Lung (tissue), 12 donors: ENCODE results near the gene LENG1. TPM values are rescaled to one million over a fixed set of nuclear protein-coding genes. Genes with fewer than 3 reads are reported as not detected.
A peak's percentile ranks its signal among the peaks of the same experiment; 100 is the strongest.
"Not testable (repeated sequence)": the region's sequence is repeated elsewhere in the genome, so short reads cannot be mapped to it uniquely, and the experiment has no call there.

Experiments used
- ATAC-seq: fragments of 200-7000 bp; cut with Tn5 transposase; one replicate; pipeline ENCODE4 v1.9.1; 2020; ENCODE audit warnings: moderate number of reproducible peaks; ENCODE audit not compliant: insufficient read depth, low FRiP score
- DNase-seq, 3 donors: peaks; one replicate each; pipeline ENCODE4 v3.0.0-alpha.2; 2013 to 2017
- H3K27ac ChIP-seq, 2 donors: one replicate each; pipeline ENCODE4 v1.5.1; 2013; ENCODE audit warnings: mild to moderate bottlenecking in 2 of 2, moderate library complexity in 2 of 2, control low read depth in 1 of 2, inconsistent platforms in 1 of 2, low read depth in 1 of 2, low read length in 1 of 2
- H3K27me3 ChIP-seq, 3 donors: one replicate each; pipeline ENCODE4 v1.5.1; 2013; ENCODE audit warnings: low read length in 2 of 3; ENCODE audit not compliant: control insufficient read depth in 3 of 3, insufficient read depth in 3 of 3
- H3K36me3 ChIP-seq, 4 donors: one replicate each; pipeline ENCODE4 v1.5.1; 2013; ENCODE audit warnings: low read length in 4 of 4, mild to moderate bottlenecking in 1 of 4, moderate library complexity in 1 of 4; ENCODE audit not compliant: control insufficient read depth in 4 of 4, insufficient read depth in 4 of 4
- H3K4me1 ChIP-seq, 5 donors: one replicate each; pipeline ENCODE4 v1.5.1; 2013; ENCODE audit warnings: low read length in 5 of 5, mild to moderate bottlenecking in 2 of 5, moderate library complexity in 1 of 5; ENCODE audit not compliant: control insufficient read depth in 5 of 5, insufficient read depth in 5 of 5
- H3K4me3 ChIP-seq: one replicate; pipeline ENCODE4 v1.5.1; 2013; ENCODE audit warnings: mild to moderate bottlenecking, control low read depth, moderate library complexity
- H3K9ac ChIP-seq, 2 donors: one replicate each; pipeline ENCODE4 v1.5.1; 2013; ENCODE audit warnings: low read length in 2 of 2, control low read depth in 1 of 2; ENCODE audit not compliant: insufficient read depth in 1 of 2
- H3K9me3 ChIP-seq, 4 donors: one replicate each; pipeline ENCODE4 v1.5.1; 2013; ENCODE audit warnings: low read length in 3 of 4, mild to moderate bottlenecking in 1 of 4, moderate library complexity in 1 of 4; ENCODE audit not compliant: control insufficient read depth in 4 of 4, insufficient read depth in 3 of 4
- CTCF ChIP-seq: IDR thresholded peaks from 2 replicates; pipeline ENCODE4 v1.5.1; 2012; ENCODE audit warnings: mild to moderate bottlenecking; ENCODE audit errors: control extremely low read depth, extremely low read depth
- WGBS, 2 donors: extraction: QIAGEN DNeasy Blood & Tissue Kit; methylation state at CpG; one replicate each; pipeline ENCODE4 v1.1.7; 2013; 5-methylcytosine and 5-hydroxymethylcytosine counted together
- polyA plus RNA-seq, 2 donors: library from polyadenylated mRNA; stranded (reverse); fragments of 200-250 nt; gene quantifications; one replicate each; pipeline ENCODE4 v1.2.1, GENCODE V29; 2013
- total RNA-seq, 2 donors: library from RNA; depleted of rRNA in 1 of 2; stranded (reverse); fragments of >200 nt in 1 of 2; gene quantifications; one replicate each; pipeline ENCODE4 v1.2.1, GENCODE V29; 2014 to 2021
- donor health status: control.
- donor health status: control.
- donor health status: Bipolar disorder and iron deficiency.
- donor health status: healthy.
- donor health status: DM: yes; HTN: yes; CAD: no.

Gene LENG1
- total and polyA plus RNA-seq, 4 donors = 3.8 to 17.1 (median 8.2) TPM

DNA sequence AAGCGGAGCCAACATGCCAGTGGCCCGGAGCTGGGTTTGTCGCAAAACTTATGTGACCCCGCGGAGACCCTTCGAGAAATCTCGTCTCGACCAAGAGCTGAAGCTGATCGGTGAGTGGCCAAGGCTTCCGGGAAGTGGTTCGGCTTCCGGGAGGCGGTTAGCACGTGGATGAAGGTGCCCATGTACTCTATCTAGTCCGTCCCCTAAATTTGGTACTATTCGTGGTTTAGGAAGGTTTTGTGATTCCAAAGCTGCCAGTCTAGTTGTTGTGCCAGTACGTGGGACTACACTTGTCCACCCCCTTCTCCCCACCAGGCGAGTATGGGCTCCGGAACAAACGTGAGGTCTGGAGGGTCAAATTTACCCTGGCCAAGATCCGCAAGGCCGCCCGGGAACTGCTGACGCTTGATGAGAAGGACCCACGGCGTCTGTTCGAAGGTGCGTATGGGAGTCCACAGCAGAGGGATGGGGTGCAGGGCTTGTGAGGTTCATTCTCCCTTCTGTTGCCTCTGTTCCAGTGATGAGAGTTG lies 41.7 kb upstream of the LENG1 start:
- Histone ChIP-seq H3K27me3 (no peaks in the 10 kb centered on the region), H3K4me1 (peaks cover 2 to 23% (median 18%) of the 10 kb centered on the region in 5 donors), H3K27ac (peak overlapping the region; percentile 97), H3K4me3 (peak overlapping the region; percentile 77), H3K36me3 (peaks cover 21 to 45% (median 29%) of the 10 kb centered on the region in 4 donors), H3K9me3 (no peaks in the 10 kb centered on the region), H3K9ac (peak overlapping the region; percentile 85 to 97)
- ATAC-seq (no peak), DNase-seq (no peak)
- 3 to 4% methylated on average over 28 of the region's 28 CpGs for WGBS, 2 donors
- TF ChIP-seq CTCF = no peak

GRCh38 chr19:54199401-54199800 lies 39.9 kb upstream of the LENG1 start:
- Histone ChIP-seq H3K4me3 (no peak overlapping the region), H3K4me1 (peaks cover 0 to 23% (median 18%) of the 10 kb centered on the region in 5 donors), H3K27me3 (no peaks in the 10 kb centered on the region), H3K9me3 (no peaks in the 10 kb centered on the region), H3K9ac (no peak overlapping the region), H3K36me3 (peaks cover 11 to 30% (median 21%) of the 10 kb centered on the region in 4 donors), H3K27ac (no peak overlapping the region)
- ATAC-seq = no peak
- no peak for DNase-seq
- WGBS, 2 donors = 89 to 90% methylated on average over 16 of the region's 16 CpGs
- no peak for TF ChIP-seq CTCF

- ATAC-seq (no peak), DNase-seq (no peak)
- Histone ChIP-seq H3K9ac (no peak overlapping the region), H3K4me1 (peaks cover under 1 to 12% (median 9%) of the 10 kb centered on the region in 5 donors), H3K36me3 (peaks cover 0 to 21% (median 15%) of the 10 kb centered on the region in 4 donors), H3K27ac (no peak overlapping the region), H3K9me3 (no peaks in the 10 kb centered on the region), H3K4me3 (no peak overlapping the region), H3K27me3 (no peaks in the 10 kb centered on the region)
- WGBS, 2 donors = 75 to 77% methylated on average over 3 of the region's 3 CpGs
- TF ChIP-seq CTCF = no peak
These were observed 37.6 kb upstream of the LENG1 start for GRCh38 chr19:54197121-54197520.

GRCh38 chr19:54196536-54196935 lies 37.0 kb upstream of the LENG1 start:
- Histone ChIP-seq H3K4me3 (no peak overlapping the region), H3K27ac (no peak overlapping the region), H3K9ac (no peak overlapping the region), H3K4me1 (peaks cover 0 to 12% (median 6%) of the 10 kb centered on the region in 5 donors), H3K36me3 (peaks cover 0 to 15% (median 12%) of the 10 kb centered on the region in 4 donors), H3K27me3 (no peaks in the 10 kb centered on the region), H3K9me3 (no peaks in the 10 kb centered on the region)
- ATAC-seq (no peak), DNase-seq (no peak)
- 95 to 98% methylated on average over 7 of the region's 7 CpGs for WGBS, 2 donors
- TF ChIP-seq CTCF = no peak

DNA sequence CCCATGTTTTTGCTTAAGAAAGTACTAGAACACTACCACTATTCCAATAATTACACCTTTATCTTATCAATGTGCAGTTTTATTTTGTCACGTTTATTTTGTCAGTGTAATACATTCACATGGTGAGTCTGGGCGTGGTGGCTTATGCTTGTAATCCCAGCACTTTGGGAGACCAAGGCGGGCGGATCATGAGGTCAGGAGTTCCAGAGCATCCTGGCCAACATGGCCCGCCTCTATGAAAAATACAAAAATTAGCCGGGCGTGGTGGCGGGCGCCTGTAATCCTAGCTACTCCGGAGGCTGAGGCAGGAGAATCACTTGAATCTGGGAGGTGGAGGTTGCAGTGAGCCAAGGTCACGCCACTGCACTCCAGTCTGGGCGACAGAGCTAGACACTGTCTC lies 34.9 kb upstream of the LENG1 start:
- not testable (repeated sequence) for DNase-seq, H3K27ac ChIP-seq, ATAC-seq, H3K9me3 ChIP-seq, H3K4me3 ChIP-seq, H3K27me3 ChIP-seq, H3K9ac ChIP-seq
- H3K4me1 ChIP-seq = peaks cover 0 to 11% (median 8%) of the 10 kb centered on the region in 5 donors
- 96 to 97% methylated on average over 12 of the region's 12 CpGs for WGBS, 2 donors
- H3K36me3 ChIP-seq = peaks cover 0 to 11% (median 8%) of the 10 kb centered on the region in 4 donors
